HCT116 (cell line): ENCODE measurements around the gene EXOC6B. TPM values are rescaled to one million over a fixed set of nuclear protein-coding genes. Genes with fewer than 3 reads are reported as not detected.

Experiments used
- ATAC-seq: fragments of 200-7000 bp; cut with Tn5 transposase; 2 replicates; pipeline ENCODE4 v1.9.1; 2020; ENCODE audit warnings: mild to moderate bottlenecking, moderate library complexity
- BruUV-seq: library from RNA; stranded (reverse); fragments of 400-500 nt; replicated peaks from 2 replicates; lab custom pipeline; 2021; lab: Mats Ljungman, UMichigan
- CTCF ChIA-PET: fragments of 300-600 bp; sonication (Branson Sonifier 250); formaldehyde crosslinking; loops from one replicate; lab custom pipeline; 2021; ENCODE audit warnings: antibody characterized with exemption; lab: Charles Lee
- POLR2A ChIA-PET: fragments of 300-600, 350-600 bp; sonication (Branson Sonifier 250); formaldehyde crosslinking; loops from one replicate; lab custom pipeline; 2021; ENCODE audit warnings: antibody characterized with exemption; lab: Charles Lee
- RAD21 ChIA-PET, 2 experiments: fragments of 300-600 bp; sonication (Branson Sonifier 250); formaldehyde crosslinking; loops; one replicate each; lab custom pipeline; 2023; ENCODE audit warnings: low total read pairs in 2 of 2; ENCODE audit not compliant: uncharacterized antibody in 2 of 2, unreplicated experiment in 2 of 2, low non-redundant PET in 1 of 2; lab: Charles Lee
- DNase-seq: peaks from one replicate; pipeline ENCODE4 v3.0.0-alpha.2; 2010; ENCODE audit warnings: low read depth, low spot score
- H2AFZ ChIP-seq: fragments of 200-600 bp; shearing (Covaris generic), sonication (generic); 2 replicates; pipeline ENCODE4 v1.6.1; 2017; ENCODE audit warnings: low read depth, mixed run types, mixed read lengths, antibody characterized with exemption, low read length; ENCODE audit not compliant: poor library complexity, severe bottlenecking
- H3K27ac ChIP-seq: 2 replicates; pipeline ENCODE4 v1.5.1; 2012; ENCODE audit warnings: low read depth, low read length
- H3K27me3 ChIP-seq: fragments of 200-600 bp; sonication (generic); 2 replicates; pipeline ENCODE4 v1.6.1; 2016; ENCODE audit warnings: mixed run types, low read length, mixed read lengths; ENCODE audit not compliant: insufficient read depth
- H3K36me3 ChIP-seq, 2 experiments: fragments of 200-500 bp in 1 of 2; fragments of 200-600 bp in 1 of 2; sonication (Bioruptor generic) in 1 of 2; sonication (generic) in 1 of 2; 2 replicates each; pipeline versions ENCODE4 v1.5.1 to v1.6.1; 2014 to 2016; ENCODE audit warnings: low read length in 2 of 2, inconsistent platforms in 1 of 2, mixed read lengths in 1 of 2, mixed run types in 1 of 2; ENCODE audit not compliant: insufficient read depth in 2 of 2, control insufficient read depth in 1 of 2
- H3K4me1 ChIP-seq, 2 experiments: fragments of 200-600 bp in 1 of 2; sonication (generic) in 1 of 2; 2 replicates each; pipeline versions ENCODE4 v1.5.1 to v1.6.1; 2012 to 2017; ENCODE audit warnings: low read length in 2 of 2, inconsistent platforms in 1 of 2, mild to moderate bottlenecking in 1 of 2, mixed read lengths in 1 of 2, mixed run types in 1 of 2, moderate library complexity in 1 of 2; ENCODE audit not compliant: insufficient read depth in 2 of 2, control insufficient read depth in 1 of 2
- H3K4me2 ChIP-seq: fragments of 200-600 bp; sonication (generic); 2 replicates; pipeline ENCODE4 v1.6.1; 2017; ENCODE audit warnings: mixed run types, low read length, mixed read lengths
- H3K4me3 ChIP-seq, 2 experiments: fragments of 200-600 bp in 1 of 2; sonication (generic) in 1 of 2; replicated peaks in 1 of 2; 2 replicates each; pipeline ENCODE4 v1.5.1; 2011 to 2016; ENCODE audit warnings: low read length in 2 of 2, control low read depth in 1 of 2, low read depth in 1 of 2, mild to moderate bottlenecking in 1 of 2, mixed read lengths in 1 of 2, mixed run types in 1 of 2
- H3K79me2 ChIP-seq: fragments of 200-600 bp; sonication (generic); 2 replicates; pipeline ENCODE4 v1.6.1; 2017; ENCODE audit warnings: mild to moderate bottlenecking, mixed run types, low read length, moderate library complexity, mixed read lengths; ENCODE audit not compliant: insufficient read depth
- H3K9ac ChIP-seq: fragments of 200-600 bp; sonication (generic); 2 replicates; pipeline ENCODE4 v1.6.1; 2016; ENCODE audit warnings: low read length, mixed read lengths
- H3K9me2 ChIP-seq: fragments of 200-600 bp; sonication (generic), shearing (Covaris generic); 2 replicates; pipeline ENCODE4 v1.6.1; 2017; ENCODE audit warnings: mixed run types, mild to moderate bottlenecking, moderate library complexity; ENCODE audit not compliant: insufficient read depth
- H3K9me3 ChIP-seq, 2 experiments: fragments of 200-500 bp in 1 of 2; fragments of 200-600 bp in 1 of 2; sonication (Bioruptor generic) in 1 of 2; sonication (generic) in 1 of 2; 2 replicates each; pipeline ENCODE4 v1.6.1; 2014 to 2017; ENCODE audit warnings: low read length in 2 of 2, mixed read lengths in 2 of 2, inconsistent platforms in 1 of 2, low read depth in 1 of 2, mild to moderate bottlenecking in 1 of 2, mixed run types in 1 of 2, moderate library complexity in 1 of 2; ENCODE audit not compliant: control insufficient read depth in 1 of 2, insufficient read depth in 1 of 2
- H4K20me1 ChIP-seq: fragments of 200-600 bp; sonication (generic), shearing (Covaris generic); 2 replicates; pipeline ENCODE4 v1.6.1; 2017; ENCODE audit warnings: mixed run types, mild to moderate bottlenecking, moderate library complexity; ENCODE audit not compliant: insufficient read depth
- CBX3 ChIP-seq: IDR thresholded peaks from 2 replicates; pipeline ENCODE4 v1.6.1; 2012; ENCODE audit warnings: low read depth
- EGR1 ChIP-seq: IDR thresholded peaks from 2 replicates; pipeline ENCODE4 v1.6.1; 2012; ENCODE audit warnings: low read depth
- ELF1 ChIP-seq: IDR thresholded peaks from 2 replicates; pipeline ENCODE4 v1.6.1; 2012; ENCODE audit warnings: low read depth, borderline replicate concordance
- EZH2 ChIP-seq: fragments of 200-600 bp; sonication (generic); IDR thresholded peaks from 2 replicates; pipeline ENCODE4 v1.6.1; 2017; ENCODE audit warnings: antibody characterized with exemption, mixed run types
- EZH2phosphoT487 ChIP-seq: fragments of 200-600 bp; IDR thresholded peaks from 2 replicates; pipeline ENCODE4 v1.6.1; 2018; ENCODE audit warnings: antibody characterized with exemption, borderline replicate concordance
- FOSL1 ChIP-seq: IDR thresholded peaks from 2 replicates; pipeline ENCODE4 v1.6.1; 2012; ENCODE audit warnings: low read depth
- JUND ChIP-seq: IDR thresholded peaks from 2 replicates; pipeline ENCODE4 v1.6.1; 2012
- POLR2A ChIP-seq: IDR thresholded peaks from 2 replicates; pipeline ENCODE4 v1.7.0; 2011; ENCODE audit warnings: borderline replicate concordance; ENCODE audit not compliant: insufficient read depth, insufficient read length; ENCODE audit errors: extremely low read depth
- POLR2AphosphoS5 ChIP-seq: IDR thresholded peaks from 2 replicates; pipeline ENCODE4 v1.6.1; 2011; ENCODE audit warnings: mild to moderate bottlenecking, low read depth, low read length, moderate library complexity
- RAD21 ChIP-seq: IDR thresholded peaks from 2 replicates; pipeline ENCODE4 v1.6.1; 2012; ENCODE audit warnings: low read depth, mild to moderate bottlenecking
- SIN3A ChIP-seq: IDR thresholded peaks from 2 replicates; pipeline ENCODE4 v1.6.1; 2012; ENCODE audit warnings: low read depth
- SP1 ChIP-seq: IDR thresholded peaks from 2 replicates; pipeline ENCODE4 v1.6.1; 2012; ENCODE audit warnings: low read depth
- SRF ChIP-seq: IDR thresholded peaks from 2 replicates; pipeline ENCODE4 v1.6.1; 2012; ENCODE audit warnings: low read depth
- TCF7L2 ChIP-seq: IDR thresholded peaks from 2 replicates; pipeline ENCODE4 v1.7.0; 2011; ENCODE audit warnings: borderline replicate concordance, inconsistent platforms; ENCODE audit not compliant: insufficient read depth, insufficient read length; ENCODE audit errors: extremely low read depth
- ZFX ChIP-seq: fragments of 450-650 bp; IDR thresholded peaks from 2 replicates; pipeline ENCODE4 v1.6.1; 2017
- ZNF274 ChIP-seq: fragments of 200-500 bp; sonication (Bioruptor generic); IDR thresholded peaks from 2 replicates; pipeline ENCODE4 v1.6.1; 2014; ENCODE audit warnings: mild to moderate bottlenecking, low read depth, low read length, inconsistent platforms
- intact Hi-C: fragments of 100-400 bp; cut with micrococcal nuclease; formaldehyde crosslinking; loops from 2 replicates; pipeline ENCODE4 v1.10.0; 2022
- total RNA-seq: library from RNA; stranded (reverse); gene quantifications from one replicate; pipeline ENCODE4 v1.2.1, GENCODE V29; 2021; ENCODE audit not compliant: unreplicated experiment
- TF ChIP-seq, protein P1 (sequence below): IDR thresholded peaks from 2 replicates; pipeline ENCODE4 v1.6.1; 2011; ENCODE audit warnings: mild to moderate bottlenecking, low read length, moderate library complexity; ENCODE audit not compliant: insufficient replicate concordance; ENCODE audit errors: extremely low read depth
- TF ChIP-seq, protein P2 (sequence below): IDR thresholded peaks from 2 replicates; pipeline ENCODE4 v1.6.1; 2012; ENCODE audit warnings: low read depth
- TF ChIP-seq, protein P3 (sequence below): IDR thresholded peaks from 2 replicates; pipeline ENCODE4 v1.6.1; 2012
- TF ChIP-seq, protein P4 (sequence below): IDR thresholded peaks from 2 replicates; pipeline ENCODE4 v1.6.1; 2012

Gene EXOC6B
- total RNA-seq, 1 experiment from 2014 or later, result 25.4 TPM

DNA sequence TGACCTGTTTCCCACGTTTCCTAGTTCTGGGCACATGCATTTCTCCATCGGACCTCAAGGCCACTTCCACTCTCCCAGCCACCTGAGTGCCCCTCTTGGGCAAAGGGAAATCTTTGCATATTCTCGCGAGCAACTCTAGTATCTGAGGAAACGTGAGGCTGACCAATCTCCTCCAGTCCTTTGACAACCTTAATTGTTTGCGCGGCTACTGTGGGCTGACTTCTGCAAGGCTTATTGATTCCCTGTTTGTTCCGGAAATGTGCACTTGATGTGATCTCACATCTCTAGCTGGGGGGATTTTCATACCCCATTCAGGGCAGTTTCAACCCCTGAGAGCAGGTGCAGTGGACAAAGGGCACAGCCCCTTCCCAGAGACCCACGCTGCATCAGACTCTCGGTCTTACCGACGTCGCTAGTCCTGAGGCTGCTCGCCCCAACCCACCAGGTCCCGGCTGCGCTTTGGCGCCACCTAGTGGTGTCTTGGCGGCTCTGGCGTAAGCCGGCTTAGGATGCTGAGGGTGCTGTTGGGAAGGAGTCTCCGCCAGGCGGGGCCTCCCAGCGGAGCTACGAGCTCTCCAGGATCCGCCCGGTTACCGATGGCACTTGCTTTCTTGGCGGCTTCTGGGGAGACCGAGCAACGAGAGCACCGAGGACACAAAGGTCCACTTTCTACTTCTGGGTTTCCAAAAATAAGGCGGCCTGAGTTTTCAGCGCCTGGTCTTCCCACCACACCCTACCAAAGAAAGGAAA, 36.6 kb upstream of the EXOC6B start:
- peak; percentile 86 for DNase-seq
- Histone ChIP-seq H3K9me3 (no peaks in the 10 kb centered on the region), H3K27me3 (no peaks in the 10 kb centered on the region), H3K4me3 (peak overlapping the region; percentile 33 to 51), H2AFZ (peak overlapping the region; percentile 94), H3K4me2 (peak overlapping the region; percentile 78), H3K27ac (no peak overlapping the region), H3K36me3 (no peaks in the 10 kb centered on the region), H3K4me1 (peaks cover 4 to 22% of the 10 kb centered on the region in 2 experiments; a peak in 3 of 4 replicates), H3K9me2 (no peaks in the 10 kb centered on the region), H4K20me1 (no peaks in the 10 kb centered on the region), H3K79me2 (no peaks in the 10 kb centered on the region), H3K9ac (no peak overlapping the region)
- peak; percentile 95 for ATAC-seq
- CTCF ChIA-PET, result interaction anchor here (0.6 to 2.4 kb wide), 27 partner anchors 9 to 1563 kb away, joined by 3 to 24 read pairs (median 4); partner anchors contain the start of gene SPR
- intact Hi-C loops, result no loop called here
- RAD21 ChIA-PET, result interaction anchor here (0.6 to 1.1 kb wide), 2 partner anchors 25 to 315 kb away, joined by 3 read pairs; partner anchors contain the start of gene SPR (in 1 of the 2)
- POLR2A ChIA-PET, result interaction anchor here (0.8 kb wide), 1 partner anchor 104 kb away, joined by 3 read pairs; no protein-coding TSS in a partner anchor
- BruUV-seq, result no TSS peak
- TF ChIP-seq, protein P1, sequence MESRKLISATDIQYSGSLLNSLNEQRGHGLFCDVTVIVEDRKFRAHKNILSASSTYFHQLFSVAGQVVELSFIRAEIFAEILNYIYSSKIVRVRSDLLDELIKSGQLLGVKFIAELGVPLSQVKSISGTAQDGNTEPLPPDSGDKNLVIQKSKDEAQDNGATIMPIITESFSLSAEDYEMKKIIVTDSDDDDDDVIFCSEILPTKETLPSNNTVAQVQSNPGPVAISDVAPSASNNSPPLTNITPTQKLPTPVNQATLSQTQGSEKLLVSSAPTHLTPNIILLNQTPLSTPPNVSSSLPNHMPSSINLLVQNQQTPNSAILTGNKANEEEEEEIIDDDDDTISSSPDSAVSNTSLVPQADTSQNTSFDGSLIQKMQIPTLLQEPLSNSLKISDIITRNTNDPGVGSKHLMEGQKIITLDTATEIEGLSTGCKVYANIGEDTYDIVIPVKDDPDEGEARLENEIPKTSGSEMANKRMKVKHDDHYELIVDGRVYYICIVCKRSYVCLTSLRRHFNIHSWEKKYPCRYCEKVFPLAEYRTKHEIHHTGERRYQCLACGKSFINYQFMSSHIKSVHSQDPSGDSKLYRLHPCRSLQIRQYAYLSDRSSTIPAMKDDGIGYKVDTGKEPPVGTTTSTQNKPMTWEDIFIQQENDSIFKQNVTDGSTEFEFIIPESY, result peak; percentile 7
- TF ChIP-seq EZH2 (no peak), TCF7L2 (no peak), ELF1 (no peak), CBX3 (no peak), EZH2phosphoT487 (no peak), SIN3A (no peak), POLR2A (no peak), SRF (no peak), ZNF274 (no peak), POLR2AphosphoS5 (no peak), EGR1 (no peak), ZFX (no peak), FOSL1 (no peak), SP1 (no peak), JUND (no peak), RAD21 (peak; percentile 79)
- TF ChIP-seq, protein P2, sequence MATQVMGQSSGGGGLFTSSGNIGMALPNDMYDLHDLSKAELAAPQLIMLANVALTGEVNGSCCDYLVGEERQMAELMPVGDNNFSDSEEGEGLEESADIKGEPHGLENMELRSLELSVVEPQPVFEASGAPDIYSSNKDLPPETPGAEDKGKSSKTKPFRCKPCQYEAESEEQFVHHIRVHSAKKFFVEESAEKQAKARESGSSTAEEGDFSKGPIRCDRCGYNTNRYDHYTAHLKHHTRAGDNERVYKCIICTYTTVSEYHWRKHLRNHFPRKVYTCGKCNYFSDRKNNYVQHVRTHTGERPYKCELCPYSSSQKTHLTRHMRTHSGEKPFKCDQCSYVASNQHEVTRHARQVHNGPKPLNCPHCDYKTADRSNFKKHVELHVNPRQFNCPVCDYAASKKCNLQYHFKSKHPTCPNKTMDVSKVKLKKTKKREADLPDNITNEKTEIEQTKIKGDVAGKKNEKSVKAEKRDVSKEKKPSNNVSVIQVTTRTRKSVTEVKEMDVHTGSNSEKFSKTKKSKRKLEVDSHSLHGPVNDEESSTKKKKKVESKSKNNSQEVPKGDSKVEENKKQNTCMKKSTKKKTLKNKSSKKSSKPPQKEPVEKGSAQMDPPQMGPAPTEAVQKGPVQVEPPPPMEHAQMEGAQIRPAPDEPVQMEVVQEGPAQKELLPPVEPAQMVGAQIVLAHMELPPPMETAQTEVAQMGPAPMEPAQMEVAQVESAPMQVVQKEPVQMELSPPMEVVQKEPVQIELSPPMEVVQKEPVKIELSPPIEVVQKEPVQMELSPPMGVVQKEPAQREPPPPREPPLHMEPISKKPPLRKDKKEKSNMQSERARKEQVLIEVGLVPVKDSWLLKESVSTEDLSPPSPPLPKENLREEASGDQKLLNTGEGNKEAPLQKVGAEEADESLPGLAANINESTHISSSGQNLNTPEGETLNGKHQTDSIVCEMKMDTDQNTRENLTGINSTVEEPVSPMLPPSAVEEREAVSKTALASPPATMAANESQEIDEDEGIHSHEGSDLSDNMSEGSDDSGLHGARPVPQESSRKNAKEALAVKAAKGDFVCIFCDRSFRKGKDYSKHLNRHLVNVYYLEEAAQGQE, result no peak
- TF ChIP-seq, protein P3, sequence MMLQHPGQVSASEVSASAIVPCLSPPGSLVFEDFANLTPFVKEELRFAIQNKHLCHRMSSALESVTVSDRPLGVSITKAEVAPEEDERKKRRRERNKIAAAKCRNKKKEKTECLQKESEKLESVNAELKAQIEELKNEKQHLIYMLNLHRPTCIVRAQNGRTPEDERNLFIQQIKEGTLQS, result no peak
- TF ChIP-seq, protein P4, sequence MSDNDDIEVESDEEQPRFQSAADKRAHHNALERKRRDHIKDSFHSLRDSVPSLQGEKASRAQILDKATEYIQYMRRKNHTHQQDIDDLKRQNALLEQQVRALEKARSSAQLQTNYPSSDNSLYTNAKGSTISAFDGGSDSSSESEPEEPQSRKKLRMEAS, result peak; percentile 53; the same call in 1 of the 2 replicates
